MG63 (cell line): ENCODE results near the gene TNS2. TPM values are rescaled to one million over a fixed set of nuclear protein-coding genes. Genes with fewer than 3 reads are reported as not detected.
A peak's percentile ranks its signal among the peaks of the same experiment; 100 is the strongest.

Experiments used
- DNase-seq: peaks from one replicate; pipeline ENCODE4 v3.0.0-alpha.2; 2020
- H3K27me3 ChIP-seq: fragments of 250-450 bp; sonication (Bioruptor Pico); 2 replicates; pipeline ENCODE4 v1.5.1; 2020; ENCODE audit warnings: mild to moderate bottlenecking, moderate library complexity
- H3K36me3 ChIP-seq: fragments of 250-450 bp; sonication (Bioruptor Pico); 2 replicates; pipeline ENCODE4 v1.5.1; 2020; ENCODE audit warnings: mild to moderate bottlenecking, moderate library complexity
- H3K4me3 ChIP-seq: fragments of 250-450 bp; sonication (Bioruptor Pico); 2 replicates; pipeline ENCODE4 v1.5.1; 2020; ENCODE audit warnings: mild to moderate bottlenecking, moderate library complexity
- H3K9me3 ChIP-seq: fragments of 250-450 bp; sonication (Bioruptor Pico); 2 replicates; pipeline ENCODE4 v1.5.1; 2020; ENCODE audit warnings: mild to moderate bottlenecking, moderate library complexity
- total RNA-seq: library from RNA; depleted of rRNA; stranded (reverse); fragments of >200 nt; shearing (Covaris generic); gene quantifications from 2 replicates; pipeline ENCODE4 v1.2.3, GENCODE V29; 2014; ENCODE audit warnings: low replicate concordance

Gene TNS2
- total RNA-seq, 1 experiment from 2014 or later, result 12.4 TPM

DNA sequence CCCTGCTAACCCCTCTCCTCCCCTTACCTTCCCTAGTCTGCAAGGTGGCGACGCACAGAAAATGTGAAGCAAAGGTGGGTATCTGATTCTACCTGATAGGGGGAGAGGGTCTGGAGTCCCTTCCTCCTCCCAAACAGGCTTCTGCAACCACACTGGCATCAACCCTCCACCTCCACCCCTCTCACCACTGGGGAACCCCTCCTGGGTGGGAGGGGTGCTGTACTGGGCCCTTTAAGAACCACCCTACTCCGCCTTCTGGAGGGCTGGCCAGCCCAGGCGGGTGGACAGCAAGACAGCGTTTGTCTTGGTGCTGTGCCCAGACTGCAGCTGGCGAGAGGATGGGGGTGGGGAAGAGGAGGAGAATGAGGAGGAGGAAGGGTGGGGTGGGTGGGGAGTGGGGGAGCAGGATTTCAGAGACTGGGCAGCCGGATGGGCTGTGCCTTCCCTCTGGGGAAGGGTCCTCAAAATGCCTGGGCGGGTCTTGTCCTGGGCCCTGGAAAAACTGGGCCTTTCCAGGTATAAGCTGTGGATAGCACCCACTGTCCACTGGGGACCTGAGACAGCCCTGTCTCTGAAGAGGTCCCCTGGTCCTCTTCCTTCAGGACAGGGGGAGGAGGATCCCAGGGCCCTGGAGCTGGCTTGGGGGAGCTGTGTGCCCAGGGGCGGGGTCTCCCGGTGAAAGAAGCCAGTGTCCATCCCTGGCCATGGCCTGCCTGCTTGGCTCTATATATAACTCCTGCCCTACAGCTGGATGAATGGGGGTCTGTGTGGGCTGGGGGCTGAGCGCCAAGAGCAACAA lies 2.8 kb downstream of the TNS2 start:
- Histone ChIP-seq H3K27me3 (no peaks in the 10 kb centered on the region), H3K4me3 (no peak overlapping the region)
- DNase-seq, result peak; percentile 85

DNA sequence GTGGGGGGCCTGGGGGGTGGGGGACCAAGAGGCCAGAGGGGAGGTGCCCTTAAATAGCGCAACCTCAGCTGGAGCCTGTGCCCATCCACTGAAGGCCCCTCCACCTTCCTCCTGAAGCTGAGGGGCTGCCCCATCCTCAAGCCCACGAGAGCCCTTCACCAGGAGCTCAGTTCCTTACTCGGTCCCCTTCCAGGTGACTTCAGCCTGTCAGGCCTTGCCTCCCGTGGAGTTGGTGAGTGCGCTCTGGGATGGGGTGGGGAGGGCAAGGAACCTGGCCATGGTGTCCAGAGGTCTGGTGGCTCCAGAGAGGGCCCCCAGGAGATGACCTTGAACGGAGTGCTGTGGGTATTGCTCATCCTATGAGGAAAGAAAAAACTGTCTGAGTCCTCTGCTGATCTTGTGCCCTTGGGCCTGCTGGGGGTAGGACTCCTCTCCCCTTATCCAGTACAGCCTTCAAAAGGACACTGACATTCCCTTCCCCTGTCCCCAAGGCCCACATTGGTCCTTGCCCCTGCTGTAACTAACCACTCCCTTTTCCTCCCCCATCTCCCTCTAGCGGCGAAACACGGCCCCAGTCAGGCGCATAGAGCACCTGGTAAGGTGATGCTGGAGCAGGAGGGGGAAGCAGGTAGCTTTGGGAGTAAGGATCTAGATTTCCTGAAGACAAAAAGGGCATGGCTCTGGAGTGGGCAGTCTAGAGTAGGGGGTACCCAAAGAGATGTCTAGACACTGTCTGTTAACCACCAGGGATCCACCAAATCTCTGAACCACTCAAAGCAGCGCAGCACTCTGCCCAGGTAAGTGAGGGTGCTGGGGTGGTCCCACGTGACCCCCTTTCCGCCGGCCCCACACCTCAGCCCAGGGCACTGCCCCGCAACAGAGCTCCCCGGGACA lies 3.6 kb downstream of the TNS2 start:
- DNase-seq, result no peak
- Histone ChIP-seq H3K4me3 (no peak overlapping the region), H3K36me3 (peaks cover 38% of the 10 kb centered on the region), H3K27me3 (no peaks in the 10 kb centered on the region), H3K9me3 (no peaks in the 10 kb centered on the region)

More for the DNA sequence above, 2.8 kb downstream of the TNS2 start:
- peaks cover 35% of the 10 kb centered on the region for H3K36me3 ChIP-seq
- no peaks in the 10 kb centered on the region for H3K9me3 ChIP-seq

DNA sequence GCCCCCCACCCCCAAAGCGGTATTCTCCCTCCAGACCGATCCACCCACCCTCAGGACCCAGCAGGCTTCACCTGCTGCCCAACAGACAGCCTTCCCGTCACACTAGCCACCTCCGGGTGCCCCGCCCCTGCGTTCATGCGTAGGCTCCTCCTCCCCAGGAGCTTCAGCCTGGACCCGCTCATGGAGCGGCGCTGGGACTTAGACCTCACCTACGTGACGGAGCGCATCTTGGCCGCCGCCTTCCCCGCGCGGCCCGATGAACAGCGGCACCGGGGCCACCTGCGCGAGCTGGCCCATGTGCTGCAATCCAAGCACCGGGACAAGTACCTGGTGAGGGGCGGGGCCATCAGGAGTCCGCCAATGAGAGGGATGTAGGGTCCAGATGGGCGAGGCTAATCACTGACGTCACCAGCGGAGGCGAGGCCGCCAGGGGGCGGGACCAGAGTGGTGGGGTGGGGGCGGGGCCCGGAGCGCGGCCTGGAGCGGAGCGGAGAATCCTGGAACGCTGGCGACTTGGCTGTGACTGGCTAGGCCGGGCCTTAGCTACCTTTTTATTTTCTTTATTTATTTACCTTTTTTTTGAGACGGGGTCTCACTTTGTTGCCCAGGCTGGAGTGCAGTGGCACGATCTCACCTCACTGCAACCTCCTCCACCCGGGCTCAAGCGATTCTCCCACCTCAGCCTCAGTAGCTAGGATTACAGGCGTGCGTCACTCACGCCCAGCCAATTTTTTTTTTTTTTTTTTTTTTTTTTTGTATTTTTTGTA lies 4.4 kb downstream of the TNS2 start:
- DNase-seq, result no peak
- H3K36me3 ChIP-seq, result peaks cover 38% of the 10 kb centered on the region
- no peaks in the 10 kb centered on the region for H3K9me3 ChIP-seq
- no peaks in the 10 kb centered on the region for H3K27me3 ChIP-seq
- H3K4me3 ChIP-seq, result no peak overlapping the region

DNA sequence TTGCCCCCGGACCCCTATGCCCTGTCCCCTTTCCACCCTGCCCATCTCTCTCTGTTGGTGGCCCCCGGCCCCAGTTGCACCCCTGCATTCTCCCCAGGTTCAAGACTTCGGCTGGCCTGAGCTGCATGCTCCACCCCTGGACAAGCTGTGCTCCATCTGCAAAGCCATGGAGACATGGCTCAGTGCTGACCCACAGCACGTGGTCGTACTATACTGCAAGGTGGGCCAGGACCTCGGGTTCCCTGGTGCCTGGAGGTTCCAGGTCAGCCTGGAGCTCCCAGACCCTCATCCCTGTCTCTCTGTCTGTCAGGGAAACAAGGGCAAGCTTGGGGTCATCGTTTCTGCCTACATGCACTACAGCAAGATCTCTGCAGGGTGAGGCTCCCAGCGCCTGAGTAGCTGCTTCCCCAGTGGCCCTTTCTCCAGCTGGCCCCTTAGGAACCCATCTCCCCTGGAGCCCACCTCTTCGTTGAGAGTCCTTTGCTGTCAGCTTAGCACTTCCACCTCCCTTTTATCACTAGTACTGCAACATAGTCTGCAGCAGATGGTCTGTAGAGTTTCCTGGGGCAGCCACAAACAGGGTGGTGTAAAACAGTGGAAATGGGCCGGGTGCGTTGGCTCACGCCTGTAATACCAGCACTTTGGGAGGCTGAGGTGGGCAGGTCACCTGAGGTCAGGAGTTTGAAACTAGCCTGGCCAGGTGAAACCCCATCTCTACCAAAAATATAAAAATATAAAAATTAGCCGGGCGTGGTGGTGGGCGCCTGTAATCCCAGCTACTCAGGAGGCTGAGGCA lies 5.8 kb downstream of the TNS2 start:
- peaks cover 40% of the 10 kb centered on the region for H3K36me3 ChIP-seq
- no peaks in the 10 kb centered on the region for H3K9me3 ChIP-seq
- H3K27me3 ChIP-seq, result no peaks in the 10 kb centered on the region
- no peak for DNase-seq
- H3K4me3 ChIP-seq, result no peak overlapping the region

DNA sequence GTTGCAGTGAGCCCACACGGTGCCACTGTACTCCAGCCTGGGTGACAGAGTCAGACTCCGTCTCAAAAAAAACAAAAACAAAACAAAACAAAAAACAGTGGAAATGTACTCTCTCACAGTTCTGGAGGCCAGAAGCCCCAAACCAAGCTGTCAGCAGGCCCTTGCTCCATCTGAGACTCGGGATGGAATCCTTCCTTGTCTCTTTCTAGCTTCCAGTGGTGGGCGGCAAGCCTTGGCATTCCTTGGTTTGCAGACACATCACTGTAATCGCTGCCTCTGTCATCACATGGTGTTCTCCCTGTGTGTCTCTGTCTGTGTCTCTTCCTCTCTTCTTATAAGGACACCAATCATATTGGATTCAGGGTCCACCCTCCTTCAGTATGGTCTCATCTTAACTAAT lies 6.4 kb downstream of the TNS2 start:
- Histone ChIP-seq H3K4me3 (no peak overlapping the region), H3K27me3 (no peaks in the 10 kb centered on the region), H3K9me3 (no peaks in the 10 kb centered on the region), H3K36me3 (peaks cover 46% of the 10 kb centered on the region)
- DNase-seq, result no peak

DNA sequence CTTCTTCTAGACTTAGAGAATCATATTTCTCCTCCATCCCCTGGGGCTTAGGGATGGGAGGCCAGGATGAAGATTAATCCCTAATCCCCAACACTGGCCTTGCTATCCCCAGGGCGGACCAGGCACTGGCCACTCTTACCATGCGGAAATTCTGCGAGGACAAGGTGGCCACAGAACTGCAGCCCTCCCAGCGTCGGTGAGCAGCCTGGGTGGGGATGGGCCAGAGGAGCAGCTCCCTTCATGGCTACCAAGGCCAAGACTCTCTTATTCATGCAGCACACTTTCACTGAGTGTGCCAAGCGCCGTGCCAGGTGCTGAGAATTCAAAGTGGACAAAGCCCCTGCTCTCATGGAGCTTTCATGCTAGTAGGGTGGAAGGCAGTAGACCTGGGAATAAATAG lies 7.0 kb downstream of the TNS2 start:
- Histone ChIP-seq H3K4me3 (no peak overlapping the region), H3K36me3 (peaks cover 43% of the 10 kb centered on the region), H3K9me3 (no peaks in the 10 kb centered on the region), H3K27me3 (no peaks in the 10 kb centered on the region)
- DNase-seq, result no peak

DNA sequence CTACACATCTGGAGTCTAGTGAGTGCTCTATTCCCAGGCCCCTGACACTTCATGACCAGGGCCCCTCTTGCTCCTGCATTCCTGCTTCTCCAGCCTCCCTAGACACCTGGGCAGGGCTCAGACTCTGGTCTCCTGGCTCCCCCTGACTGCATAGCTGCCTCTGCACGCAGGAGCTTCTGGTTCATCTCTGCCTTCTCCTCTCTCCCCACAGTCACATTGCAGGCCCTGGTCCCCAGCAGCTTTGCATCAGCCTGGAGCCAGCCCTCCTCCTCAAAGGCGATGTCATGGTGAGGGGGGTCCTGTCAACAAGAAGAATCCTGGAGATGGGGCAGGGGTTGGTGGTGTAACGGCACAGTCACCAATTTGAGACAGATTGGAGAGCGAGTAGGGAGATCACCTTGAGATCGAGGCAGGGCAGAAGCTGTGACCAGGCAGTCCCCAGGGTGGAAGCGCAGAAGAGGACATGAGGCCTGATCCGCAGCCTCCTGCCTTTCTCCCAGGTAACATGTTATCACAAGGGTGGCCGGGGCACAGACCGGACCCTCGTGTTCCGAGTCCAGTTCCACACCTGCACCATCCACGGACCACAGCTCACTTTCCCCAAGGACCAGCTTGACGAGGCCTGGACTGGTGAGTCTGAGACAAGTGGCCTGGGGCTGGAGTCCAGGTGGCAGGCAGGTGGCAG lies 8.1 kb downstream of the TNS2 start:
- peaks cover 38% of the 10 kb centered on the region for H3K36me3 ChIP-seq

DNA sequence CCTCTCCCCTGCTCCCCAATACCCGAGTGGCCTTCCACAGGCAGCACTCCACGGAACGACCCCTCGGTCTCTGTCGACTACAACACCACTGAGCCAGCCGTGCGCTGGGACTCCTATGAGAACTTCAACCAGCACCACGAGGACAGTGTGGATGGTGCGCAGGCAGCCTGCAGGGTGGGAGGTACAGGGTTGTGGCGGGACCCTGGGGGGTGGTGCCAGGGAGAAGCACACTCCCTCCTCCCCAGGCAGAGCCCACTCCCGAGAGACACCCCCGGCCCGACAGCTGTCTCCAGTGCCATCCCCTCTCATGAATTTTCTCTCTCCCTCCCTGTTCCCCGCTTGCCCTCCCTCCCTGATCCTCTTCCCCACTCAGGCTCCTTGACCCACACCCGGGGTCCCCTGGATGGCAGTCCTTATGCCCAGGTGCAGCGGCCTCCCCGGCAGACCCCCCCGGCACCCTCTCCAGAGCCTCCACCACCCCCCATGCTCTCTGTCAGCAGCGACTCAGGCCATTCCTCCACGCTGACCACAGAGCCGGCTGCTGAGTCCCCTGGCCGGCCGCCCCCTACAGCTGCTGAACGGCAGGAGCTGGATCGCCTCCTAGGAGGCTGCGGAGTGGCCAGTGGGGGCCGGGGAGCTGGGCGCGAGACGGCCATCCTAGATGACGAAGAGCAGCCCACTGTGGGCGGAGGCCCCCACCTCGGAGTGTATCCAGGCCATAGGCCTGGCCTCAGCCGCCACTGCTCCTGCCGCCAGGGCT lies 9.0 kb downstream of the TNS2 start:
- Histone ChIP-seq H3K36me3 (peaks cover 37% of the 10 kb centered on the region), H3K27me3 (no peaks in the 10 kb centered on the region), H3K9me3 (no peaks in the 10 kb centered on the region), H3K4me3 (no peak overlapping the region)
- DNase-seq, result no peak

More for the DNA sequence above, 8.1 kb downstream of the TNS2 start:
- Histone ChIP-seq H3K4me3 (no peak overlapping the region), H3K9me3 (no peaks in the 10 kb centered on the region), H3K27me3 (no peaks in the 10 kb centered on the region)
- no peak for DNase-seq

DNA sequence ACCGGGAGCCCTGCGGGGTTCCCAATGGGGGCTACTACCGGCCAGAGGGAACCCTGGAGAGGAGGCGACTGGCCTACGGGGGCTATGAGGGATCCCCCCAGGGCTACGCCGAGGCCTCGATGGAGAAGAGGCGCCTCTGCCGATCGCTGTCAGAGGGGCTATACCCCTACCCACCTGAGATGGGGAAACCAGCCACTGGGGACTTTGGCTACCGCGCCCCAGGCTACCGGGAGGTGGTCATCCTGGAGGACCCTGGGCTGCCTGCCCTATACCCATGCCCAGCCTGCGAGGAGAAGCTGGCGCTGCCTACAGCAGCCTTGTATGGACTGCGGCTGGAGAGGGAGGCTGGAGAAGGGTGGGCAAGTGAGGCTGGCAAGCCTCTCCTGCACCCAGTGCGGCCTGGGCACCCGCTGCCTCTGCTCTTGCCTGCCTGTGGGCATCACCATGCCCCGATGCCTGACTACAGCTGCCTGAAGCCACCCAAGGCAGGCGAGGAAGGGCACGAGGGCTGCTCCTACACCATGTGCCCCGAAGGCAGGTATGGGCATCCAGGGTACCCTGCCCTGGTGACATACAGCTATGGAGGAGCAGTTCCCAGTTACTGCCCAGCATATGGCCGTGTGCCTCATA lies 9.7 kb downstream of the TNS2 start:
- DNase-seq, result no peak
- H3K9me3 ChIP-seq, result no peaks in the 10 kb centered on the region
- no peak overlapping the region for H3K4me3 ChIP-seq
- no peaks in the 10 kb centered on the region for H3K27me3 ChIP-seq
- peaks cover 39% of the 10 kb centered on the region for H3K36me3 ChIP-seq

DNA sequence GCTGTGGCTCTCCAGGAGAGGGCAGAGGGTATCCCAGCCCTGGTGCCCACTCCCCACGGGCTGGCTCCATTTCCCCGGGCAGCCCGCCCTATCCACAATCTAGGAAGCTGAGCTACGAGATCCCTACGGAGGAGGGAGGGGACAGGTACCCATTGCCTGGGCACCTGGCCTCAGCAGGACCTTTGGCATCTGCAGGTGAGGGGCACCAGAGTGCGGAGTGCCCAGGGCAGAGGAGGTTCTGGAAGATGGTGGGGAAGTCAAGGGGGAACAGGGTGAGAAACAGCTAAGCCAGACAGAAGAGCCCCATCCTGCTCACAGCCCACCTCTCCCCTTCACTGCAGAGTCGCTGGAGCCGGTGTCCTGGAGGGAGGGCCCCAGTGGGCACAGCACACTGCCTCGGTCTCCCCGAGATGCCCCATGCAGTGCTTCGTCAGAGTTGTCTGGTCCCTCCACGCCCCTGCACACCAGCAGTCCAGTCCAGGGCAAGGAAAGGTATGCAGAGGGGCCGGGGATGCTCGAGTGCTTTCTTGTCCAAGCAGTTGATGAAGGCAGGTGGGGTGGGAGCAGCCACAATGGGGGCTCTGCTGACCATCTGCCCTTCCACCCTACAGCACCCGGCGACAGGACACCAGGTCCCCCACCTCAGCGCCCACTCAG lies 10.3 kb downstream of the TNS2 start:
- Histone ChIP-seq H3K9me3 (no peaks in the 10 kb centered on the region), H3K27me3 (no peaks in the 10 kb centered on the region), H3K4me3 (no peak overlapping the region), H3K36me3 (peaks cover 40% of the 10 kb centered on the region)
- no peak for DNase-seq

DNA sequence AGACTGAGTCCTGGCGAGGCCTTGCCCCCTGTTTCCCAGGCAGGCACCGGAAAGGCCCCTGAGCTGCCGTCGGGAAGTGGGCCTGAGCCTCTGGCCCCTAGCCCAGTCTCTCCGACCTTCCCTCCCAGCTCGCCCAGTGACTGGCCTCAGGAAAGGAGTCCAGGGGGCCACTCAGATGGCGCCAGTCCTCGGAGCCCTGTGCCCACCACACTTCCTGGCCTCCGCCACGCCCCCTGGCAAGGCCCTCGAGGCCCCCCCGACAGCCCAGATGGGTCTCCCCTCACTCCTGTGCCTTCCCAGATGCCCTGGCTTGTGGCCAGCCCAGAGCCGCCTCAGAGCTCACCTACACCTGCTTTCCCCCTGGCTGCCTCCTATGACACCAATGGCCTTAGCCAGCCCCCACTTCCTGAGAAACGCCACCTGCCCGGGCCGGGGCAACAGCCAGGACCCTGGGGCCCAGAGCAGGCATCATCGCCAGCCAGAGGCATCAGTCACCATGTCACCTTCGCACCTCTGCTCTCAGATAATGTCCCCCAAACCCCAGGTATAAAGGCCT lies 10.9 kb downstream of the TNS2 start:
- no peak for DNase-seq
- Histone ChIP-seq H3K36me3 (peaks cover 40% of the 10 kb centered on the region), H3K27me3 (no peaks in the 10 kb centered on the region), H3K4me3 (no peak overlapping the region), H3K9me3 (no peaks in the 10 kb centered on the region)

DNA sequence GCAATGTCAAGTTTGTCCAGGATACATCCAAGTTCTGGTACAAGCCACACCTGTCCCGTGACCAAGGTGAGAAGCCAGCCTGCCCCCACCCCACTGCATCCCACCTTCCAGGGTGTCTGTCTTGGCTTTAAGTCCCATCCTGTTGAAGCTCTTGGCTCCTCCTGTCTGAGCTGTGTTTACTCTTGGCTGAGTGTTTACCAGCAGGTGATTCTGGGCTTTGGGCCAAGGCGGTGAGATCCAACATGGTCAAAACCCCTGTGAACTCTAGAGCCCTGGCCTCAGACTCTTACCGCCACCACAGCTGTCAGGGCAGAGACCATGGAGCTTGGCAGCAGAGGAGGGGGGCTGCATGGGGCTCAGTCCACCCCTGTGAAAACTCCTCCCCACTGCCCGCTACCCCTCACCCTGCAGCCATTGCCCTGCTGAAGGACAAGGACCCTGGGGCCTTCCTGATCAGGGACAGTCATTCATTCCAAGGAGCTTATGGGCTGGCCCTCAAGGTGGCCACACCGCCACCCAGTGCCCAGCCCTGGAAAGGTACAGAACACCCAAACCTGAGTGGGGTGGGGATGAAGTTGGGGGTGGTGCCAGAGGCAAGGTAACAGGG lies 11.6 kb downstream of the TNS2 start:
- H3K4me3 ChIP-seq, result no peak overlapping the region
- no peaks in the 10 kb centered on the region for H3K27me3 ChIP-seq
- H3K9me3 ChIP-seq, result no peaks in the 10 kb centered on the region
- H3K36me3 ChIP-seq, result peaks cover 42% of the 10 kb centered on the region
- peak; percentile 39 for DNase-seq

DNA sequence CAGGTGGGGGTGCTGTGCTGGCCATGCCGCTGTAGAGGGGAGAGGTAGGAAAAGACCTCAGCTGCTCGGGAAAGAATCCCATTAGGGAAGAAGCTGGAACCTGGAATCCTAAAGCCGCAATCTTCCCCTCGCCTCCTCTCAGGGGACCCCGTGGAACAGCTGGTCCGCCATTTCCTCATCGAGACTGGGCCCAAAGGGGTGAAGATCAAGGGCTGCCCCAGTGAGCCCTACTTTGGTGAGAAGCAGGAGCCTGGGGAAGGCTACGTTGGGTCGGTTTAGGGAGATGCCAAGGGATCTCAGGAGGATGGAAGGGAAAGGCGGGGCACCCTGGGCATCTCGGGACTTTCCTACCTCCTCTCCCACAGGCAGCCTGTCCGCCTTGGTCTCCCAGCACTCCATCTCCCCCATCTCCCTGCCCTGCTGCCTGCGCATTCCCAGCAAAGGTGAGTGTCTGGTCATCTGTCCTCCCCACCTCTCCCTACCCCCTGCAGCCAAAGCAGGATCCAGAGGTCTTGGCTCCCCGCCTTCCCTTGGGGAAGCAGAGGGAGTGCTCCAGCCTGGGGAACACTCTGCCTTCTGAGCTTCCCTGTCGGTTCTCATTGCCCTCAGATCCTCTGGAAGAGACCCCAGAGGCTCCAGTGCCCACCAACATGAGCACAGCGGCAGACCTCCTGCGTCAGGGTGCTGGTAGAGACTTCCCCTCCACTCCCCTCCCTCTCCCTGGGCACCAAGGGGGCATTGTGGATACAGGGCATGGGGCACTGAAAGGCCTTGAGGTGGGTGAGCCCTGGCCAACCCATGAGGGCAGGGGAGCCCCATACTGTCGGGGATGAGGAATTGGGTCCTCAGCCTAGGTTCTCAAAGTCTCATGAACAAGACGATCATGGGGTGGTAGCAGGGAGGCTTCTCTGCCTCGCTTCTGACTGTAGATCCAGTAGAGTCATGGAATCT lies 12.4 kb downstream of the TNS2 start:
- Histone ChIP-seq H3K4me3 (no peak overlapping the region), H3K36me3 (peaks cover 38% of the 10 kb centered on the region), H3K27me3 (no peaks in the 10 kb centered on the region), H3K9me3 (no peaks in the 10 kb centered on the region)
- DNase-seq, result no peak
